Stimulated activated CD4-positive, alpha-beta T cell treated with anti-CD3 and anti-CD28 coated beads, Interleukin-1b, Interleukin-23, amount 100 ng/mL, for 48 hours (primary cell): ENCODE measurements around the gene PBX1.

Experiments used
- DNase-seq: peaks from one replicate; pipeline ENCODE4 v3.0.0-alpha.2; 2020

PBX1 gene

DNA sequence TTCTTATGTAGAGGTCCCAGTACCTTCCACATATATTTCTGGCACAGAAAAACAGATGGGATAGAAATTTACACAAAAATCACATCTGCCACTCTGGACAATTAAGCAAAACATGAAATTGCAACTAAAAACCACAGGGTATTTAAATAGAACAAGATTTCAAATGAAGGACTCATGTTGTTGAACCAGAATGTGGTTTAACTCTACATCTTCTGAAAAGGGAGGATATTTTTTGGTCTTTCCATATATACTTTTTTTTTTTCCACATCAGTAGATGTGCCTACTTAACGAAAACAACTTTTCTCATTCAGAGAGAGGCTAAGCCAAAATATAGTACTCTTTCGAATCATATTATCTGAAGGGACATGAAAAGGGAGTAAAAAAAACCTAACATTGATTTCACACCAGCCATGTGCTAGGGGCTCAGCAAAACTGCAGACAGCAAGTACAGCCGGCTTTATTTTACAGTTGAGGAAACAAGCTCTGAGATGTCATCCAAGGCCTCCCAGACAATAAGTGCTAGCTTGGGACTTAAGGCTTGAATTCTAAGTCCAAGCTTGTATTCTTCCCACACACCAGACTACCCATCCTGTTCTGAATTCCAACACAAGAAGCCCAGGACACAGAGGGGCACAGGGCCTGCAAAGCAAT is 208.9 kb downstream of the PBX1 start:
- no peak for DNase-seq

DNA sequence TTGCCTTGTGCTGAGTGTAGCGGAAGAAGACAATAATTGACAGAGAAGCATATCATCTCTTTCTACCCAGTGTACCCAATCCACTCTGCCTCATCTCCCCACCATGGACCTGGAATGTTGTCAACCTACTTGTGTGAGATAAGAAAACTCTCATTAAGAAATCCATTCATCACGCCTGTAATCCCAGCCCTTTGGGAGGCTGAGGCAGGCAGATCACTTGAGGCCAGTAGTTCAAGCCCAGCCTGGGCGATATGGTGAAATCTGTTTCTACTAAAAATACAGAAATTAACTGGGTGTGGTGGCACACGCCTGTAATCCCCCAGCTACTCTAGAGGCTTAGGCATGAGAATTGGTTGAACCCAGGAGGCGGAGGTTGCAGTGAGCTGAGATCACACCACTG is 209.6 kb downstream of the PBX1 start:
- DNase-seq = no peak

DNA sequence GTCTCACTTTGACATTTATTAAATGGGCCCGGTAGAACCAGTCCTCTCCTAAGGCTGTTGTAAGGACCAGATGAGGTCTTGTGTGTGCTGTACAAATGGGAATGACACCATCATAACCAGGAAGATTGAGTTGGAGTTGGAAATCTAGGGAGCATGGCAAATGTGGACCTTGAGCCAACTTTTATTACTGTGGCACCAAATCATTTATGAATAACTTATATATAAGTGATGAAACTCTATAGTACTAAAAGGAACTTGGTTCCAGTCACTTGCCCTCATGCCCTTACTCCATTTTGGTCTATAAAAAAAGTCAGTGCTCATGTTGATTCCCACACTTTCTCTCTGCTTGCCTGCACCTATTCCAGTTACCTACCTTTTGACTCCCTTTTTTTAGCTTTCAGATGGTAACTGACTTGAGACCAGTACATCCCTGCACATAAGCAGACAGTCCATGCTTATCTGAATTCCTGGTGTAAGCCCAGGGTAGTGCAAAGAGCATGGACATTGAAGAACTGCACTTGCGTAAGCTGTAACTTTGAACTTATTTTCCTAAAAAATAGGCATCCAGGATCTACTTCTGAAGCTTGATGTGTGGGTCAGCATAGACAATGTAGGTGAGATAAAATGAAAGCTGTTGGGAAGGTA is 210.6 kb downstream of the PBX1 start:
- no peak for DNase-seq

DNA sequence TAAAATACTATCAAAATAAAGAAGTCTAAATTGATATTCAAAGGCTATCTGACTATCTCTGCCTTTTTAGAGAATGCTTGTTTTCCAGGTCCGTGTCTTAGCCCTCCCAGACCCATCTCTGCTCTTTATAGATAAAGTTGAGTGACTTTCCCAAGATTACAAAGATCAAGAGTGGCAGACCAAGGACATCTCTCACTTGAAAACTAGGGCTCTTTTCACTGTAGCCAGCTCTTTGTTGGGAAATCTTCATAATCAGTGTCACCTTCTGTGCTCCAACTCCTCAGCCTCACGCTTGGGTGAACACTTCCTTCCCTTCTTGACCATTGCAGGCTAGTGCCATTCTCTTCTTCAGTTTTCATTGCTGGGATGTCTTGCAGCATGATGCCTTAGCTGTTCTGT is 211.1 kb downstream of the PBX1 start:
- DNase-seq = no peak

DNA sequence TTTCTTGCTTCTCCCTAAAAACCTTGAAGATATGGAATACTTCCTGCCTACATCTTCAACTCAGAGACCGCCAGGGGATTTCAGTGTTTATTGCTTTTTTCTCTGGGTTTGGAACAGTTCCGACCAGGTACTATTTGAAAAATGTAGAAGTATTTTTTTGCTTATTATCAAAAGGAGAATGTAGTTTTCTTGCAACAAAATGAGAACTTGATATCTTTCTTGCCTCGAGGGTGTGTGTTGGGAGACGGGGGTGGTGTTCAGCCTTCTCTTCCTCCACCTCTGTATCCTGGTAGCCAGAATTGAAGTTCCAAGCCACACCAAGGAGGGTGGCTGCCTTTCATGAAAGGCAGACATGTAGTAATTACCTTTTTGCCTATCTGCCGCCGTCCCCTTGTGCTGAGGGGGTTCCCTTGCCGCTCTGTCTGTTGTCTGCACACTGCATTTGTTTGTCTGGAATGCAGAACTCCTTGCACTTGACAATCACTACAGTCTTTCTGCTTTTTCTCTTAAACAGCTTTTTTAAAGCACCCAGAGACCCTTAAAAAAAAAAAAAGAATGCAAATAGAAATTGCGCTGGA is 212.1 kb downstream of the PBX1 start:
- no peak for DNase-seq

DNA sequence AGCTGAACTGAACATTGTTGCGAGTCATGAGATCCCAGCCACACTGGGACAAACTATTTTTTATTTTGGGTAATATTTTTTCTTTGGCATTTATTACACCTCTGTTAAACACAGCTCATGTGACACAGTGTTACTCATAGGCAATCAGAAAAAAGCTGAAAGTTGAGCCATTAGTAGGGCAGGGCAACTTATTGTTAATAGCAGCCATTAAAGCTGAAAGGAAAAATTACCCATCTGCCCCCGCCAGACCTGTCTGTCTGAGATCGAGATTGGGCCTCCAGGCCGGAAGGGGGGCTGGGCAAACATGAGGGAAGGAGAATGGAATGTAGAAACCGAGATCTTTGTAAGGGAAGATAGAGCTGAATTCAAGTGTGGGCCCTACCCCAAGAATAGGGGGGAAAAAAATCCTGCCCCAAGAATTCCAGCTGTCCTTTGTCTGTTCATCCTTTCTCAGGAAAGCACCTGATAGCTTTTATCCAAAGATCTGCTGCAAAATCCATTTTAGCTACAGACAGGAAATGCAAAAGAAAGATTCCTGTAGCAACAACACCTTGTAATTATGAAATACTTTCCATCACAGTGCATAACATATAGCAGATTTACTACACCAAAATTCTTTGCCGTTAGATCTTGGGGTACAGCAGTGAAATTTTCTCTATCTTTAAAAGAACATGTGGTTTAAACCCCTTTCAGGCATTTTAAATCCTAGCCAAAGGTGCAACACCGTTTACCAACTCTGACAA is 212.8 kb downstream of the PBX1 start:
- DNase-seq = no peak

DNA sequence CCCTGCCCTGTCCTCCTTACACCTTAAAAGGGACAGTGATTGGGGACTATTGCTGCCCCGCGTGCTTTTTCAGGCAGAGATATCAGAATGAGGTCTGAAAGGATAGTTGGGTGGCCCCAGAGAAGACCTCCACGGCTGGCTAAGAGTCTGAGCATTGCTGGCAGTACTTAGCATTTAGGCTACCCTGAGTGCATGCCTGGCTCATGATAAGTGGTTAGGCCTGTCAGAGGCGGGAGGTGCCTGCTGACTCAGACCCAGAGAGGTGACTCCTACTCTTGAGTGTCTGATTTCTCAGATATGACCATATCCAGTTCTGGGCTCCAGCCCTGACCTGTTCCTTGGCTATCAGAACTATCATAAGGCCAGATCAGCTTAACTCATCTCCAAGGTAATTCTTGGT is 213.7 kb downstream of the PBX1 start:
- peak; percentile 8 for DNase-seq

DNA sequence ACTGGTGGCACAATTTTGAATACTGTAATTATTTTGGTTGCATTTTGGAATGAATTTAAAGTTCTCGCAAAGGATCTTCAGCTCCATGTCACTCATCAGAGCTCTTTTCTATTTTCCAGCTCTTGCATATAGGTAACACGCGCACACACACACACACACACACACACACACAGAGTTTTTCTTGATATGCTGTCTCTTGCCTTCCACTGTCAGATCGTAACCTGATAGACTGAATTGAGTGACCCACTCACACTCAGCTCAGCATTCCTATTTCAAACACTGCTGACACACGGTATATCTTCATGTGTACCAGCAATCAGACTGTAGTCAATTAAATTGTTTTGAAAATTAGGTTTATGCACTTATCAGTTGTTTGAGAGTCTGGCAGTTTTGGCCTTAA is 214.1 kb downstream of the PBX1 start:
- DNase-seq = no peak

DNA sequence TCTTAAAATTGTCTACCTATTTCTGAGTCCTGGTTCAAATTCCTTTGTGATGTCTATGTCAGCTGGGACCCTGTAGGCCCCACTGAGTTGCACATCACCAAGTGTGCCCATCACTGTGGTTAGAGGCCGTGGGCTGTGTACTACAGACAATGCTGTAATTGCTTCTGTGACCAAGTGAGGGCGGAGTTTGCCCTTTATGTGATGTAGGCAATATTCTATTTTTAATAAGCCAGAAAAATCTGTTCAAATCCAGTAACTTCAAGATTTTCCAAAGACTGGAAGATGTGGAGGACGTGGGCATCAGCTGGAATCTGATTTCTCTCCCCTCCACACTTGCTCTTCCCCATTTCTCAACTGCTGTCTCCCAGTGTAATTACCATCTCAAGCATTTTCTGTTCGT is 215.4 kb downstream of the PBX1 start:
- DNase-seq = no peak

DNA sequence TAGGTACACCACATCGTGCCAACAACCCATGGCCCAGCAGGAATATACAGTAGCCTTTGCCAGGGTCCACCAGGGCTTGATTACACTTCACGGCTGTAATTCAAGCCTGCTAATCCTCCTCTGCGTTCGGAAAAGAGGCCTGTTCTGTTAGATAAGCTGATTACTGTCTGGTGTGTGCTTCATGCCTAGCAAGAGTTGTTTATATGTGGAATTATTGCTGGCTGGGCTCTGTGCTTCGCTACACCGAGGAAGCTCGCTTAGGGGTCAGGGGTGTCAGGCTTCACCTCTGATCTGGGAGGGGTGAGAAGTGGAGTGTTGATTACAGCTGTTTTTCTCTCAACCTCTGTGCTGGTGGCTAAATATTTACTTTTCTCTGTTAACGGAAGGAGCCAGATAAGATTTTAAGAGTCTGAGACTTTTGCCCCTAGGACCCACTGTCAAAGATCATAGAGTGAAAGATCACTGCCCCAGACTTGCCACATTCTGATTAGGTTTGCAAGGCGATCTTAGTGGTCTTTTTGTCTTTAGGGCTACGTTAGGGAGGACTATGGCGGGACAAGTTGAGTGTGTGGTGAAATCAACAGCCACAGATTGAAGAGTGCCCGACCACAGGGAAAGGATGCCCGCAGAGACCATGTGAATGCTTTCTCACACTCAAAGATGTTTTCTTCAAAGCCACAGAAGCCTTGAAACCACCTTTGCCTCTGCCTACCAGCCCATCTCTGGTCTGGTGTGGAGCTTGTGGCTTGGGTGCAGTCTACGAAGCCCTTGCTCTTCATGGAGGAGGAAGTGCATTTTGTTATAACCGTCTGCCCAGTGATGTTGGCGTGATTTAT is 216.1 kb downstream of the PBX1 start:
- no peak for DNase-seq

DNA sequence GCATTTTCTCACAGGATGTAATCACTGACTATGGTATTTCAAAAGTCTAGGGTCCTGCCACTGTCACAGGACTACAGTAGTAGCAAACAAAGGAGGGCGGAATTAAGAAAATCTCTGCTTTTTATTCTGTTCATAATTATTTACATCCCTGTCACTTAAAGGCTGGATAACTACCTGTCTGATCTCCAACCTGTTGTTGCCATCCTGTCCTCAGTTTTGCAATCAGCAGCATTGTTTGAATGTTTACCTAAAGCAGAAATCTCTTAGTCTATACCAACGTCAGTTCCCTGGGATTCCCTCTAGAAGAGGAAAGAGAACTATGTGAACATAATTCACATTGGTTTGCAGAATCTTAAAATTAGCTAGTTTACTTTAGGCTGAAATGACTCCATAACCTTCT is 218.5 kb downstream of the PBX1 start:
- no peak for DNase-seq

DNA sequence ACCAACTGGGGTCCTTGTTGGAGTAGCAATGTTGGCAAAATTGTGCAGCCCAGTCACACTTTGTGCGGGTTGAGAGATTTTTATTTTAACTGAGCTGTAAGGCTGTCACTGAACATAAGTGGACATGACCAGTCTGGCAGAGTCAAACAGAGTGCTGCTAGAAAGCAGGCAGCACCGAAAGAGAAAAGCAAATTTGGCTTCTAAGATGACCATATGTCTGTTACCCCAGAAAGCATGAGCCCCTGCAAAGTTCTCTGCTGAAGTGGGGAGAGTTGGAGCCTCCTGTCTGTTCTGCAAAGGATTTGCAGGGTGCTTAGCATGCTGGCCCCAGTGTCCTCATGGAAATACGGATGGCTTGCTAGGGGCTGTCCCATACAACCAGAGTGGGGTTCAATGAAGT is 220.4 kb downstream of the PBX1 start:
- DNase-seq = no peak

DNA sequence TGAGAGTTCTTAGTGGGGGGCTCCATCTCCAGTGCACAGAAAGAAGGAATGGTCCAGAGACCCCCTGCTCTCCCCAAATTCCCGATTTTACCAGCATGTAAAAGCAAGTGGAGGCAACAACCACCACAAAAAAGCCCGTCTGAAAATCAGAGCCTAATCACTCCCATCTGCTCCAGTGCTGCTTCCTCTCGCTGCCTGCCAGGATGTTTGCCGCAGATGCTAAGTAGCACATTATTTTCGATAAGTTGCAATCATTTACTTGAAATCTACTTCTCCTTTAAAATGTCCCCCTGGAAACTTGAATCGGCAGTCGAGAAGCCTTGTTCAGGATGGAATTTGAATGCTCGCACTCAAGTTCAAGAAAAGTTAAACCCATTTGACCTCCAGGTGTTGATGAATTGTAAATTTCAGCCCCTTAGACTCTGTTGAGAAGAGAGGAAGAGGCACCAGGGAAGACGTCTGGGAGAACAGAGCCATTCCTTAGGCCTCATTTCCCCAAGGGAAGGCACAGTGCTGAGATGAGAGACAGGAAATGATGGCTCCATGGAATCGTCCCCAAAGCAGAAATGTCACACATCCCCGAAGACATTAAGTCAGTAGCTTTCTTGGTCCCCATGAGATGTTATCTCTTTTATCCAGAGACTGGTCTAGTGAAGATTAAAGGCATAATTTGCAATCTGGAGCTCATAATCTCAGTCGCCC is 221.3 kb downstream of the PBX1 start:
- no peak for DNase-seq

DNA sequence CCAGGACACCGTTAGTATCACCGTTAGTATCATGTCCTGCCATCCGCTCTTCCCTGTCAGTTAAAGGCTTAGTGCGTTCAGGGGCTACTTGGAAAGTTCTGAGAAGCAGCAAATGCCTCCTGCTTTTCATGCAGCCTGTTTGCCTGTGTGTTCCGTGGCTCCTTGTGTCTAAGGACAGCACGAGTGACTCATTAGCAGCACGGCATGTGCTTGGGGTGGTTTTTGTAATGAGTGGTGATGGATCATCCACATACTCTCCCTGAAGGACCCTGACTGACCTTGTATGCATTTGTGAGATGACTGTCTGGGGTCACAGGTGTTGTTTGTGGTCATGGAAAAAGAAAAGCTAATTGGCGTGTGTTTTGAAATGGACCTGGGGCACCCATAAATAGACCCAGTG is 221.9 kb downstream of the PBX1 start:
- DNase-seq = no peak

DNA sequence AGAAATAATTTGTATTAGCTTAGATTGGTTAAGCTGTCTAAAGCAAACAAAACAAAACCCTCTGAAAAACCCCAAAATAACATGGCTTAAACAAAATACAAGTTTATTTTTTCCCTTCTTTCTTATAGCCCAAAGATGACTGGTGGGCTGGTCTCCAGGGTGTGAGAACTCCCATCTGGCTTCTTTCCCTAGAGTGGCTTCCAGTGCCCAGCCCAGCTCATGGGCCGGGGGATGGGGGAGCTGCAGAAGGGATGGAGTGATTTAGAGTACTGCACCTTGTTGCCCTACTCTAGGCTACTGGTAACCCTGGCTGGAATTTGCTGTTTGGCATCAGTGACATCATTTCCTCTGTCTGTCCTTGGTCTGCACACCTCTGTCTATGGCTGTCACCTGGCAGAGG is 223.0 kb downstream of the PBX1 start:
- no peak for DNase-seq

DNA sequence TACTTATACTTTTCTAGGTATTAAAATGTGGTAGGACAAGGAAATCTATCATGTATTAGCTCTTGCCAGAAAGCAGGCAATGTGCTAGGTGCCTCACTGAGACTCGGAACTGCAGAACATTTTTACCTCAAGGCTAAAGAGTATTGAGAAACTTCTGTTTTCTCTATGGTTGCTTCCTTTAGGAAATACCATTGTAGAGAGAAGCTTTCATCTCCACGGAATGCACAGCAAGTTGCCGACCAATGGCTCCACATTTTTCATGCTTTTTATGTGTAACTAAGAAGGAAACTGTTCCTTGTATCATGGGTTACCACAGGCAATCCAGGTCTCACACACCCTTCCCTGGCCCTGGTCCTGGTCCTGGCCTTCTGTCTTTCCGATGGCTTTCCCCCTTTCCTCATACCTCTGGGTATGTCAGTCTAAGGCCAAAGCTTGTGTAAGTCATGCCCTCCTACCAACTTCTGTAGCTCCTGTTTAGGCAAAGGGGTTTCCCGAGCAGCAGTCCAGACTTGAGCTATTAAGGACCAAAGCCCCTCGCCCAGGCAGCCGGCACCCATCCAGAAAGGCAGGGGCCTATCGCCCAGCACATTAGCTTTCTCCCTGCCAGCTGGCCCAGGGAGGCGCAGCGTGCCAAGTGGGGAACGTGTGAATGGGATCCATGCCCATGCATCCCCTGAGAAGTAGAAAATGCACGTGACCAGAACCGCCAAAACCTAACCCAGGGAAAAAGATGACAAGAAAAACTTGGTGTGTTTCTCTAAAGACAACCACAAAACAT is 225.0 kb downstream of the PBX1 start:
- no peak for DNase-seq

DNA sequence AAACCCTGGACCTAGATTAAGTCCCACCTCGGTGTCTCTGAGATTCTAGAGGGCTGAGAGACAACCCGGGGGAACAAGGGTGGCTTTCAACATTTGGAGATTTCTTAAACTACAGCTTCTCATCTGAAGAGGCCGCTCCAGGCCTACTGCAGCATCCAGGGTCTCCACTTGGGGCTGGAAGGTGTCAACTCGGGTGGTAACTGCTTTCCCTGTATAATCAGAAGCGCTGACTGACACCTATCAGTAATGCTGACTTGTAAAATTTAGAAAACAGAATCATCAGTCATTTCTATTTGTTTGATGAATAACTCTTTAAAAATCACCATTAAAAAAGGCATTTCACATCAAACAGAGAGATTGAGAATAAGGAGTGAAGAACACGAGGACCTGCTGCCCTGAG is 226.0 kb downstream of the PBX1 start:
- no peak for DNase-seq

DNA sequence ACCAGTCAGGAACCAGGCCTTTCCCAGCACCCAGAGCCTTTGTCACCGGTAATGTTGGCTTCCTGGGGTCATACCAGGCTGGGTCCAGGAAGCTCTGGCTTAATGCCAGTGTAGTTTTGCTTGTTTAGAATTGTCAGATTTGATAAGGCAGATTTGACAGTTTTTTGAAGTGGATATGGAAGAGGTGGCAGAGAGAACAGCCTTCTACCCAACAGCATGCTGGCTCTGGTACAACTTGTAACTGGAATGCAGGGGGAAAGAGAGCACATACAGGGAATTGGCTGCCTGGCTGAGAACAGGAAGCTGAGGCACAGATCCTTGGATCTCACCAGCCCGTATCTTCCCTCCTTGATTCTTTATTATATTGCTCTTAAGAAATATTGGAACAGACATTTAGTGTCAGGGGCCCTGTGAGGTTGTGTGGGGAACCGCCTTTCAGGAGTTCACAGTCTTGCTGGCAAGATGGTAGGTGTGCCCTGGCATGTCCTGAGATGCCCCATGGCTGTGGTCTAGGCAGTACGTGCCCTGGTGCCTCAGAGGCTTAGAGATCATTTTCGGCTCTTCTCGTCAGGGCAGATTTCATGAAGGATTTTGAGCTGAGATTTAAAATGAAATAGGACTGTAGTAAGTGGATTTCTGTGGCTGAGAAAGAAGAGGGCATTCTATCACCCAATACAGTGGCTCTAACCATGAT is 227.0 kb downstream of the PBX1 start:
- DNase-seq = no peak

DNA sequence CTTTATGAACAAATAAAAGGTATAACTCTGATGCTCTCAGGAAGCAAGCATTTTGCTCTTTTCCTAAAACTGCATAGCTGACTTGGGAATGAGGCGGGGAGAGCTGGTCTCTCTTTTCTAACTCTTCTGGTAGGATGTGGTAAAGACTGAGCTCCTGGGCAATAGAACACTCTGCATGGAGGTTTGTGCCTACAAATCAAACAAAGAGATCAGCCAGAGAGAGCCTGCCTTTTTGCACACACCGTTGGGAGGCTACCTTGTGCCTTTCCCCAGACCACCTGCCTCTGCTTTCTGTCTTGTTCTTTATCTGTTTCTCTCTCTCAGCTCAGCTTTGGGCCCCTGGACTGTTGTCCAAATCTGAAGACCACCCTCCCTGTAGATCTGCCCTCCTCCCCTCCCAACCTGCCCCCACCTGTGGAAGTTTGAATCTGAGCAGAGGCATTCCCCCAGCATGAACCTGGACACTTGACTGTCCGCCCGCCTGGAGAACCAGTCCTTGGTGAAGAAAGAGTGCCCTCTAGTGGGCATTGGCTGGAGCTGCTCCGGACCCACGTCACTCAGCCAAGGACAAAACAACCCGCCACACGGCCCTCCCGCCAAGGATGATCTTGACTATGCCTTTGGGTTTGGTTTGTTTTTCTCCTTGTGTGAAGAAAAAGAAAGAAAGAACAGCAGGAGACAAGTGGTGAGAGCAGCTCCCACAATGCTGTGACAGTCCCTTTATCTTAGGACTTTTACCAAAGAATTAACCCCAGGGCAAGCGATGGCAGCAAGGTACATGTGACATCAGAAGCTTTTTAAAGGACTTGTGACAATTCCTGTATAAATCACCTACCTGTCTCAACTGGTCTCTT is 228.2 kb downstream of the PBX1 start:
- DNase-seq = peak; percentile 61

DNA sequence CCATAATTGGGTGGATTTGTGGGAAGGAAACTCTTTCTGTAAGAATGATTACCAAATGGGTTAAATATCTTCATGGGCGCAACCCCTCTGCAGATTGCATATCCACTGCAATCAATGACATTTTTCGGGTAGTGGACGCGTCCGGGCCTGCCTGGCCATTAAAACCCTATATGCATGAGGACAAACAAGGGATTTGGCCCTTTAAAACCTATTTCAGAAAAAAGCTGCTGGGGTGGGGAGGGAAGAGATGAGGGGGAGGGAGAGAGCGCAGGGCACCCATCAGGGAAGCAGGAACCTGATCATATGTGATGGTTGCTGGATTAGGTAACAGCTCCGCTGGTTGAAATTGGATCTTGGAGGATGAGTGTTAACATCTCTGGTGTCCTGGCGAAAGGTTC is 228.8 kb downstream of the PBX1 start:
- no peak for DNase-seq
